HepG2 (cell line): ENCODE measurements around the gene SLC22A23. TPM values are rescaled to one million over a fixed set of nuclear protein-coding genes. Genes with fewer than 3 reads are reported as not detected.

ENCODE experiments used
- ELF1 ChIP-seq: sonication (generic); formaldehyde crosslinking; IDR thresholded peaks from 2 replicates; pipeline ENCODE4 v1.4.0; 2020; ENCODE audit warnings: missing genetic modification reagents
- EP300 ChIP-seq, 3 experiments: sonication (generic) in 1 of 3; formaldehyde crosslinking in 1 of 3; IDR thresholded peaks; 2 replicates each; pipeline versions ENCODE4 v1.5.1 to v1.6.1; 2011 to 2020; ENCODE audit warnings: low read depth in 2 of 3, low read length in 2 of 3, borderline replicate concordance in 1 of 3, improper control_type of control experiment in 1 of 3, mild to moderate bottlenecking in 1 of 3, missing genetic modification reagents in 1 of 3, moderate library complexity in 1 of 3
- HOXA7 ChIP-seq: sonication (generic); formaldehyde crosslinking; IDR thresholded peaks from 2 replicates; pipeline ENCODE4 v1.8.1; 2022; ENCODE audit warnings: mild to moderate bottlenecking, missing genetic modification reagents, moderate library complexity
- KDM5A ChIP-seq: fragments of 200-600 bp; sonication (generic); IDR thresholded peaks from 2 replicates; pipeline ENCODE4 v1.7.0; 2018; ENCODE audit warnings: antibody characterized with exemption, mild to moderate bottlenecking, low read length, borderline replicate concordance
- KDM6A ChIP-seq: IDR thresholded peaks from 2 replicates; pipeline ENCODE4 v1.6.1; 2016; ENCODE audit warnings: low read depth
- MAFG ChIP-seq: sonication (generic); formaldehyde crosslinking; IDR thresholded peaks from 2 replicates; pipeline ENCODE4 v1.5.1; 2020; ENCODE audit warnings: mild to moderate bottlenecking, missing genetic modification reagents
- MAFK ChIP-seq, 2 experiments: IDR thresholded peaks in 1 of 2; conservative IDR thresholded peaks in 1 of 2; 2 replicates each; pipeline ENCODE4 v1.6.1; 2011; ENCODE audit warnings: improper control_type of control experiment in 2 of 2, low read length in 2 of 2
- MLLT10 ChIP-seq: sonication (generic); formaldehyde crosslinking; IDR thresholded peaks from 2 replicates; pipeline ENCODE4 v1.4.0; 2020; ENCODE audit warnings: missing genetic modification reagents
- RORA ChIP-seq: sonication (generic); formaldehyde crosslinking; IDR thresholded peaks from 2 replicates; pipeline ENCODE4 v1.5.0; 2020; ENCODE audit warnings: mild to moderate bottlenecking, missing genetic modification reagents, moderate library complexity
- THYN1 ChIP-seq: sonication (generic); formaldehyde crosslinking; IDR thresholded peaks from 2 replicates; pipeline ENCODE4 v1.8.1; 2023; ENCODE audit warnings: low read depth, mild to moderate bottlenecking, moderate library complexity, missing genetic modification reagents, borderline replicate concordance
- ZBTB44 ChIP-seq: sonication (generic); formaldehyde crosslinking; IDR thresholded peaks from 2 replicates; pipeline ENCODE4 v1.4.0; 2020; ENCODE audit warnings: missing genetic modification reagents
- ZMYM2 ChIP-seq: sonication (generic); formaldehyde crosslinking; IDR thresholded peaks from 2 replicates; pipeline ENCODE4 v1.8.0; 2022; ENCODE audit warnings: mild to moderate bottlenecking, missing genetic modification reagents
- ZNF567 ChIP-seq: sonication (generic); formaldehyde crosslinking; IDR thresholded peaks from 2 replicates; pipeline ENCODE4 v1.8.1; 2023; ENCODE audit warnings: mild to moderate bottlenecking, missing genetic modification reagents, borderline replicate concordance
- ZNF577 ChIP-seq: sonication (generic); formaldehyde crosslinking; IDR thresholded peaks from 2 replicates; pipeline ENCODE4 v1.4.0; 2020; ENCODE audit warnings: mild to moderate bottlenecking, low read depth, missing genetic modification reagents, borderline replicate concordance
- ZNF761 ChIP-seq: sonication (generic); formaldehyde crosslinking; conservative IDR thresholded peaks from 2 replicates; pipeline ENCODE4 v1.4.0; 2020; ENCODE audit warnings: mild to moderate bottlenecking, missing genetic modification reagents
- ZNF891 ChIP-seq: sonication (generic); formaldehyde crosslinking; IDR thresholded peaks from 2 replicates; pipeline ENCODE4 v1.5.0; 2020; ENCODE audit warnings: mild to moderate bottlenecking, missing genetic modification reagents
- polyA plus RNA-seq, 8 experiments: library from polyadenylated mRNA; depleted of rRNA in 3 of 8; stranded (reverse) in 7 of 8; unstranded in 1 of 8; fragments of >200 nt; fragmentation: Illumina TruSeq in 4 of 8; extraction: Trizol in 4 of 8; gene quantifications; 2 replicates each; pipeline versions ENCODE4 v1.2.1 to v1.2.3, GENCODE V29; 2011 to 2016; ENCODE audit warnings: low read depth in 4 of 8, missing spikeins in 1 of 8, mixed read lengths in 1 of 8; ENCODE audit not compliant: insufficient read depth in 1 of 8
- total RNA-seq, 5 experiments: library from RNA; depleted of rRNA; stranded (reverse); fragments of >200 nt; fragmentation: Illumina TruSeq; extraction: Trizol; gene quantifications; 2 replicates each; pipeline ENCODE4 v1.2.3, GENCODE V29; 2016; ENCODE audit warnings: low read depth in 1 of 5
- TF ChIP-seq, protein P1 (sequence below): IDR thresholded peaks from 2 replicates; pipeline ENCODE4 v1.6.1; 2012; ENCODE audit warnings: low read length, improper control_type of control experiment
- TF ChIP-seq, protein P2 (sequence below): sonication (generic); formaldehyde crosslinking; IDR thresholded peaks from 2 replicates; pipeline ENCODE4 v1.5.0; 2020; ENCODE audit warnings: mild to moderate bottlenecking, low read depth, missing genetic modification reagents, borderline replicate concordance
- TF ChIP-seq, protein P3 (sequence below): sonication (generic); formaldehyde crosslinking; IDR thresholded peaks from 2 replicates; pipeline ENCODE4 v1.5.1; 2020; ENCODE audit warnings: missing genetic modification reagents, mild to moderate bottlenecking, borderline replicate concordance

The SLC22A23 gene
- total and polyA plus RNA-seq, 2 of the 13 experiments (the other 11 are each of a cell fraction or from before 2014, with no cell fraction given) = 11.8 to 17.5 TPM

- TF ChIP-seq ZBTB44 = no peak
- no peak for TF ChIP-seq MAFK (conservative IDR thresholded peaks at IDR 0.05 in 1 of 2, IDR thresholded peaks at IDR 0.05 in 1 of 2; ENCODE audit: low read length in 2 of 2)
- no peak; the same call in 1 of the 2 replicates for TF ChIP-seq ZNF577 (CRISPR knock-in tag)
- TF ChIP-seq THYN1 (CRISPR knock-in tag) = no peak
- TF ChIP-seq ZNF761 (CRISPR knock-in tag) = peak; percentile 76; the same call in 1 of the 2 replicates
- peak; percentile 4; the same call in 1 of the 2 replicates for TF ChIP-seq ELF1 (CRISPR knock-in tag)
- TF ChIP-seq, protein P1, sequence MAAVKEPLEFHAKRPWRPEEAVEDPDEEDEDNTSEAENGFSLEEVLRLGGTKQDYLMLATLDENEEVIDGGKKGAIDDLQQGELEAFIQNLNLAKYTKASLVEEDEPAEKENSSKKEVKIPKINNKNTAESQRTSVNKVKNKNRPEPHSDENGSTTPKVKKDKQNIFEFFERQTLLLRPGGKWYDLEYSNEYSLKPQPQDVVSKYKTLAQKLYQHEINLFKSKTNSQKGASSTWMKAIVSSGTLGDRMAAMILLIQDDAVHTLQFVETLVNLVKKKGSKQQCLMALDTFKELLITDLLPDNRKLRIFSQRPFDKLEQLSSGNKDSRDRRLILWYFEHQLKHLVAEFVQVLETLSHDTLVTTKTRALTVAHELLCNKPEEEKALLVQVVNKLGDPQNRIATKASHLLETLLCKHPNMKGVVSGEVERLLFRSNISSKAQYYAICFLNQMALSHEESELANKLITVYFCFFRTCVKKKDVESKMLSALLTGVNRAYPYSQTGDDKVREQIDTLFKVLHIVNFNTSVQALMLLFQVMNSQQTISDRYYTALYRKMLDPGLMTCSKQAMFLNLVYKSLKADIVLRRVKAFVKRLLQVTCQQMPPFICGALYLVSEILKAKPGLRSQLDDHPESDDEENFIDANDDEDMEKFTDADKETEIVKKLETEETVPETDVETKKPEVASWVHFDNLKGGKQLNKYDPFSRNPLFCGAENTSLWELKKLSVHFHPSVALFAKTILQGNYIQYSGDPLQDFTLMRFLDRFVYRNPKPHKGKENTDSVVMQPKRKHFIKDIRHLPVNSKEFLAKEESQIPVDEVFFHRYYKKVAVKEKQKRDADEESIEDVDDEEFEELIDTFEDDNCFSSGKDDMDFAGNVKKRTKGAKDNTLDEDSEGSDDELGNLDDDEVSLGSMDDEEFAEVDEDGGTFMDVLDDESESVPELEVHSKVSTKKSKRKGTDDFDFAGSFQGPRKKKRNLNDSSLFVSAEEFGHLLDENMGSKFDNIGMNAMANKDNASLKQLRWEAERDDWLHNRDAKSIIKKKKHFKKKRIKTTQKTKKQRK = no peak
- TF ChIP-seq RORA (CRISPR knock-in tag) = no peak; the same call in 1 of the 2 replicates
- no peak for TF ChIP-seq ZMYM2 (CRISPR knock-in tag)
- TF ChIP-seq, protein P2, sequence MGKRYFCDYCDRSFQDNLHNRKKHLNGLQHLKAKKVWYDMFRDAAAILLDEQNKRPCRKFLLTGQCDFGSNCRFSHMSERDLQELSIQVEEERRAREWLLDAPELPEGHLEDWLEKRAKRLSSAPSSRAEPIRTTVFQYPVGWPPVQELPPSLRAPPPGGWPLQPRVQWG = no peak
- TF ChIP-seq MAFG = no peak
- TF ChIP-seq ZNF567 (CRISPR knock-in tag) = no peak
- 0 out of 2 replicates have a peak, but pooled peaks have one; percentile 21 for TF ChIP-seq ZNF891 (CRISPR knock-in tag)
- TF ChIP-seq MLLT10 (CRISPR knock-in tag) = no peak
- TF ChIP-seq HOXA7 = no peak
- peak; percentile 33; the same call in 1 of the 2 replicates for TF ChIP-seq KDM5A
- TF ChIP-seq KDM6A (CRISPR knock-in tag) = no peak
- TF ChIP-seq, protein P3, sequence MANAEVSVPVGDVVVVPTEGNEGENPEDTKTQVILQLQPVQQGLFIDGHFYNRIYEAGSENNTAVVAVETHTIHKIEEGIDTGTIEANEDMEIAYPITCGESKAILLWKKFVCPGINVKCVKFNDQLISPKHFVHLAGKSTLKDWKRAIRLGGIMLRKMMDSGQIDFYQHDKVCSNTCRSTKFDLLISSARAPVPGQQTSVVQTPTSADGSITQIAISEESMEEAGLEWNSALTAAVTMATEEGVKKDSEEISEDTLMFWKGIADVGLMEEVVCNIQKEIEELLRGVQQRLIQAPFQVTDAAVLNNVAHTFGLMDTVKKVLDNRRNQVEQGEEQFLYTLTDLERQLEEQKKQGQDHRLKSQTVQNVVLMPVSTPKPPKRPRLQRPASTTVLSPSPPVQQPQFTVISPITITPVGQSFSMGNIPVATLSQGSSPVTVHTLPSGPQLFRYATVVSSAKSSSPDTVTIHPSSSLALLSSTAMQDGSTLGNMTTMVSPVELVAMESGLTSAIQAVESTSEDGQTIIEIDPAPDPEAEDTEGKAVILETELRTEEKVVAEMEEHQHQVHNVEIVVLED (CRISPR knock-in tag) = 0 out of 2 replicates have a peak, but pooled peaks have one; percentile 7
- peak in 1 of 2 experiments; percentile 35; a peak in 1 of 4 replicates for TF ChIP-seq EP300 (IDR thresholded peaks at IDR 0.05; ENCODE audit: low read depth in 2 of 2, low read length in 2 of 2)
- TF ChIP-seq EP300 (CRISPR knock-in tag; IDR thresholded peaks at IDR 0.05; ENCODE audit: borderline replicate concordance) = no peak
These were observed 1.1 kb downstream of the SLC22A23 start (continued) for GRCh38 chr6:3455569-3456394.
